Measurements from ENCODE around the gene PRKAR2A. TPM values are rescaled to one million over a fixed set of nuclear protein-coding genes. Genes with fewer than 3 reads are reported as not detected.
A peak's percentile ranks its signal among the peaks of the same experiment; 100 is the strongest.

The PRKAR2A gene
- 20.3 and 40.6 TPM in 2 replicates for total RNA-seq (2013; cell fraction: nucleolus; rRNA removed)
- 18.6 TPM in 2 replicates for total RNA-seq (2014; rRNA removed)
- total RNA-seq (2014; rRNA removed; fragmentation: Illumina TruSeq; extraction: Trizol): 19.6 and 22.1 TPM in 2 replicates
- 38.2 and 46.2 TPM in 2 replicates for total RNA-seq (2021)
- 8.7 TPM for polyA plus RNA-seq (2011; ENCODE audit: low read depth)
- polyA plus RNA-seq (2011; rRNA removed): 11.6 and 15.1 TPM in 2 replicates
- polyA plus RNA-seq (2011; cell fraction: cytosol; rRNA removed): 7.3 and 7.8 TPM in 2 replicates
- 3.3 and 4.7 TPM in 2 replicates for polyA plus RNA-seq (2011; cell fraction: nucleus; rRNA removed)
- polyA plus RNA-seq (2012): 10.2 and 10.5 TPM in 2 replicates
- polyA plus RNA-seq (2014; fragmentation: Illumina TruSeq; extraction: Trizol): 22.7 and 24.0 TPM in 2 replicates
- 10 to 100 TPM in 1 of 2 experiments, 1 to 10 TPM in 1; 9.8 to 11.1 TPM for polyA plus RNA-seq (2014; fragmentation: Nextera tagmentation; extraction: Ambion mirVana)
- polyA plus RNA-seq (2014; rRNA removed): 12.3 and 14.5 TPM in 2 replicates
- polyA plus RNA-seq (2016; fragmentation: Nextera tagmentation; extraction: Ambion mirVana): 10 to 100 TPM; 13.1 to 13.4 TPM
- 16.2 and 20.2 TPM in 2 replicates for polyA minus RNA-seq (2011; rRNA and poly(A)+ RNA removed)
- polyA minus RNA-seq (2011; cell fraction: cytosol; rRNA and poly(A)+ RNA removed): 8.3 and 12.1 TPM in 2 replicates
- 7.1 and 18.4 TPM in 2 replicates for polyA minus RNA-seq (2011; cell fraction: nucleus; rRNA and poly(A)+ RNA removed)
- Bru-seq, nascent RNA: percentile 64 among the genes with signal in this experiment
- BruChase-seq, experiment 1, labeled RNA remaining after a 6-hour chase: percentile 76 among the genes with signal in this experiment
- percentile 73 among the genes with signal in this experiment for BruChase-seq, experiment 2, labeled RNA remaining after a 2-hour chase
- long read RNA-seq, experiment 1, full-length matches to known transcripts: 5 of 7 reads
- long read RNA-seq, experiment 1, partial matches to known transcripts: 1 of 7 reads
- long read RNA-seq, experiment 1, other reads (novel, unspliced or antisense): 1 of 7 reads
- long read RNA-seq, experiment 2, partial matches to known transcripts: 1 of 12 reads
- long read RNA-seq, experiment 2, other reads (novel, unspliced or antisense): 10 of 12 reads

GRCh38 chr3:48847504-48848423 is at the start of gene PRKAR2A:
Gene PRKAR2A, minus strand, starts transcription at chr3:48847874. Its CDS starts 278 bp downstream, at chr3:48847596.
- ChIA-PET POLR2A (interaction anchor here (0.7 to 1.8 kb wide), 6 partner anchors 9 to 159 kb away, joined by 3 to 11 read pairs (median 5); partner anchors contain the start of genes ARIH2 and WDR6), CTCF (interaction anchor here (1.2 kb wide), 1 partner anchor 447 kb away, joined by 3 read pairs; no protein-coding TSS in a partner anchor), SMC1A (ENCODE audit: uncharacterized antibody, unreplicated experiment) (interaction anchor here (0.8 to 1.7 kb wide), 3 partner anchors 11 to 108 kb away, joined by 3 to 4 read pairs (median 3); no protein-coding TSS in a partner anchor), RAD21 (ENCODE audit: unreplicated experiment) (interaction anchor here (0.7 to 2.2 kb wide), 5 partner anchors 49 to 76 kb away, joined by 3 to 8 read pairs (median 4); partner anchors contain the start of gene ARIH2)
- Histone ChIP-seq H3K9ac (ENCODE audit: control insufficient read depth, insufficient read depth, low read length) (peak within 1 kb of the TSS; percentile 64), H3K27ac (ENCODE audit: control insufficient read depth, insufficient read depth) (peak within 1 kb of the TSS; percentile 64), H4K20me1 (ENCODE audit: control insufficient read depth, insufficient read depth) (no peaks in the 10 kb centered on the region), H3K4me2 (ENCODE audit: control insufficient read depth, insufficient read depth) (peak within 1 kb of the TSS; percentile 69), H3K9me3 (replicated peaks; ENCODE audit: control insufficient read depth, insufficient read depth, low read length) (no peaks in the 10 kb centered on the region), H3K4me1 (ENCODE audit: control insufficient read depth, insufficient read depth, low read length) (peaks cover 8% of the 10 kb centered on the region), H3K79me2 (ENCODE audit: control insufficient read depth, insufficient read depth, low read length) (peaks cover 8% of the 10 kb centered on the region), H3K4me3 (peak within 1 kb of the TSS; percentile 81), H3K27me3 (replicated peaks in 1 of 2; ENCODE audit: control insufficient read depth in 2 of 2, insufficient read depth in 2 of 2, low read length in 1 of 2) (no peaks in the 10 kb centered on the region), H2AFZ (ENCODE audit: control insufficient read depth, low read depth, low read length) (peak within 1 kb of the TSS; percentile 89), H3K36me3 (ENCODE audit: control insufficient read depth in 2 of 2, insufficient read depth in 2 of 2, low read length in 1 of 2) (no peaks in the 10 kb centered on the region)
- ATAC-seq (peak; percentile 97), DNase-seq (ENCODE audit: low read depth, low spot score) (peak; percentile 62), FAIRE-seq (peak; percentile 83)
- in situ Hi-C loops (cut with MboI): no loop called here
- TSS peak; percentile 98 for BruUV-seq (replicated peaks)
- WGBS (ENCODE audit: insufficient coverage, insufficient replicate concordance, low lambda C conversion rate, missing lambda C conversion rate): under 1% methylated on average over 74 of the region's 81 CpGs
- intact Hi-C loops (cut with micrococcal nuclease; ENCODE audit: unreplicated experiment): loop anchor here (2.0 to 5.0 kb wide), 2 partner anchors 50 to 71 kb away; partner anchors contain the start of genes ARIH2 and SLC25A20
- TF ChIP-seq CTCF (IDR thresholded peaks at IDR 0.05 in 2 of 3, conservative IDR thresholded peaks at IDR 0.05 in 1 of 3; ENCODE audit: control insufficient read depth in 2 of 3, extremely low read depth in 1 of 3, insufficient read depth in 1 of 3, low read depth in 3 of 3, low read length in 3 of 3) (no peak), ZNF687 (IDR thresholded peaks at IDR 0.05) (peak; percentile 95), ASH2L (IDR thresholded peaks at IDR 0.05; ENCODE audit: borderline replicate concordance, low read depth) (0 out of 2 replicates have a peak, but pooled peaks have one; percentile 65), TBL1XR1 (IDR thresholded peaks at IDR 0.05; ENCODE audit: low read depth, low read length) (no peak), ZZZ3 (IDR thresholded peaks at IDR 0.05; ENCODE audit: control insufficient read depth, insufficient read length, low read depth) (no peak), MAX (IDR thresholded peaks at IDR 0.05; ENCODE audit: low read depth, low read length) (0 out of 2 replicates have a peak, but pooled peaks have one; percentile 47), HSF1 (IDR thresholded peaks at IDR 0.05; ENCODE audit: low read depth, low read length) (no peak), HCFC1 (IDR thresholded peaks at IDR 0.05; ENCODE audit: low read length) (peak; percentile 23; the same call in 1 of the 2 replicates)
